ENCODE data around the gene ATAD1. TPM values are rescaled to one million over a fixed set of nuclear protein-coding genes. Genes with fewer than 3 reads are reported as not detected.

Gene ATAD1
- total and polyA plus RNA-seq, 2 of the 8 experiments (the other 6 are each of a cell fraction or from before 2014, with no cell fraction given) = 8.9 to 35.3 TPM

DNA sequence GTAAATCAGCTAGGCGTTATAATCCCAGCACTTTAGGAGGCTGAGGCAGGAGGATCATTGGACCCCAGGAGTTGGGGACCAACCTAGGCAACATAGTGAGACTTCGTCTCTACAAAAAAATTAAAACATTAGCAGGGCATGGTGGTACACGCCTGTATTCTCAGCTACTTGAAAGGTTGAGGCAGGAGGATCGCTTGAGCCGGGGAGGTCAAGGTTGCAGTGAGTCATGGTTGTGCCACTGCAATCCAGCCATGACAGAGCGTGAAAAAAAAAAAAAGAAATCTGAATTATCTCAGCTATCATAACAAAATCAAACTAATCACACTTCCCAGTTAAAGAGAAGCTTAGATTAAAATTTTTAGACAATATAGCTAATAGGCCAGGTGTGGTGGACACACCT lies 35.3 kb downstream of the ATAD1 start (continued):
- TF ChIP-seq, protein P1, sequence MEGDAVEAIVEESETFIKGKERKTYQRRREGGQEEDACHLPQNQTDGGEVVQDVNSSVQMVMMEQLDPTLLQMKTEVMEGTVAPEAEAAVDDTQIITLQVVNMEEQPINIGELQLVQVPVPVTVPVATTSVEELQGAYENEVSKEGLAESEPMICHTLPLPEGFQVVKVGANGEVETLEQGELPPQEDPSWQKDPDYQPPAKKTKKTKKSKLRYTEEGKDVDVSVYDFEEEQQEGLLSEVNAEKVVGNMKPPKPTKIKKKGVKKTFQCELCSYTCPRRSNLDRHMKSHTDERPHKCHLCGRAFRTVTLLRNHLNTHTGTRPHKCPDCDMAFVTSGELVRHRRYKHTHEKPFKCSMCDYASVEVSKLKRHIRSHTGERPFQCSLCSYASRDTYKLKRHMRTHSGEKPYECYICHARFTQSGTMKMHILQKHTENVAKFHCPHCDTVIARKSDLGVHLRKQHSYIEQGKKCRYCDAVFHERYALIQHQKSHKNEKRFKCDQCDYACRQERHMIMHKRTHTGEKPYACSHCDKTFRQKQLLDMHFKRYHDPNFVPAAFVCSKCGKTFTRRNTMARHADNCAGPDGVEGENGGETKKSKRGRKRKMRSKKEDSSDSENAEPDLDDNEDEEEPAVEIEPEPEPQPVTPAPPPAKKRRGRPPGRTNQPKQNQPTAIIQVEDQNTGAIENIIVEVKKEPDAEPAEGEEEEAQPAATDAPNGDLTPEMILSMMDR (IDR thresholded peaks at IDR 0.05; ENCODE audit: control extremely low read depth in 1 of 3, insufficient read depth in 1 of 3, low read depth in 1 of 3, low read length in 3 of 3) = no peak
- TF ChIP-seq, protein P2, sequence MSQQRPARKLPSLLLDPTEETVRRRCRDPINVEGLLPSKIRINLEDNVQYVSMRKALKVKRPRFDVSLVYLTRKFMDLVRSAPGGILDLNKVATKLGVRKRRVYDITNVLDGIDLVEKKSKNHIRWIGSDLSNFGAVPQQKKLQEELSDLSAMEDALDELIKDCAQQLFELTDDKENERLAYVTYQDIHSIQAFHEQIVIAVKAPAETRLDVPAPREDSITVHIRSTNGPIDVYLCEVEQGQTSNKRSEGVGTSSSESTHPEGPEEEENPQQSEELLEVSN (IDR thresholded peaks at IDR 0.05) = no peak

All from H1 (cell line).